GM11168 (cell line): ENCODE results near the gene MIEF2.
"Not testable (repeated sequence)": the region's sequence is repeated elsewhere in the genome, so short reads cannot be mapped to it uniquely, and the experiment has no call there.

Experiments
- in situ Hi-C: fragments of 300-500 bp; cut with MboI; formaldehyde crosslinking; loops from one replicate; pipeline ENCODE4 v1.12.0; 2022; ENCODE audit warnings: low sequenced_read_pairs; ENCODE audit not compliant: unreplicated experiment

MIEF2 gene, protein sequence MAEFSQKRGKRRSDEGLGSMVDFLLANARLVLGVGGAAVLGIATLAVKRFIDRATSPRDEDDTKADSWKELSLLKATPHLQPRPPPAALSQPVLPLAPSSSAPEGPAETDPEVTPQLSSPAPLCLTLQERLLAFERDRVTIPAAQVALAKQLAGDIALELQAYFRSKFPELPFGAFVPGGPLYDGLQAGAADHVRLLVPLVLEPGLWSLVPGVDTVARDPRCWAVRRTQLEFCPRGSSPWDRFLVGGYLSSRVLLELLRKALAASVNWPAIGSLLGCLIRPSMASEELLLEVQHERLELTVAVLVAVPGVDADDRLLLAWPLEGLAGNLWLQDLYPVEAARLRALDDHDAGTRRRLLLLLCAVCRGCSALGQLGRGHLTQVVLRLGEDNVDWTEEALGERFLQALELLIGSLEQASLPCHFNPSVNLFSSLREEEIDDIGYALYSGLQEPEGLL

GRCh38 chr17:18260332-18261145 is at the start of gene MIEF2:
MIEF2 (plus strand) TSS chr17:18260662; CDS start chr17:18262721, 2,059 bp downstream.
- in situ Hi-C loops = no loop called here

DNA sequence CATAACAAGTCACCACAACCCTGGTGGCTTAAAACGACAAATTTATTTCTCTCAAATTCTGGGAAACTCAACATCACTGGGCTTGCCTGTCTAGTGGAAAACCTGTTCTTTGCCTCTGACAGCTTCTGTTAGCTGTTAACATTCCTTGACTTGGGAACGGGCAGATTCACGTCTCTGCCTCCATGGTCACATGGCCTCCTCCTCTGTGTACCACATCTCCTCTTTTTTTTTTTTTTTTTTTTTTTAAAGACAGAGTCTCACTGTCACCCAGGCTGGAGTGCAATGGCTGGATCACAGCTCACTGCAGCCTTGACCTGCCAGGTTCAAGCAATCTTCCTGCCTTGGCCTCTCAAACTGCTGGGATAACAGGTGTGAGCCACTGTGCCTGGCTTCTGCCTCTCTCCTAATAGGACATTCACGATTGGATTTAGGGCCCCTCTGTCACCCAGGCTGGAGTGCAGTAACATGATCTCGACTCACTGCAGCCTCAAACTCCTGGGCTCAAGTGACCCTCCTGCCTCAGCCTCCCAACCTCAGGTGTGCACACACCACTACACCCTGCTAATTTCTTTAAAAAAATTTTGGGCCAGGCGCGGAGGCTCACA is 46.7 kb upstream of the MIEF2 start:
- in situ Hi-C loops = no loop called here

GRCh38 chr17:18216906-18217305 is 43.6 kb upstream of the MIEF2 start:
- in situ Hi-C loops = not testable (repeated sequence)

GRCh38 chr17:18217412-18218015 is 42.9 kb upstream of the MIEF2 start:
- in situ Hi-C loops = no loop called here

DNA sequence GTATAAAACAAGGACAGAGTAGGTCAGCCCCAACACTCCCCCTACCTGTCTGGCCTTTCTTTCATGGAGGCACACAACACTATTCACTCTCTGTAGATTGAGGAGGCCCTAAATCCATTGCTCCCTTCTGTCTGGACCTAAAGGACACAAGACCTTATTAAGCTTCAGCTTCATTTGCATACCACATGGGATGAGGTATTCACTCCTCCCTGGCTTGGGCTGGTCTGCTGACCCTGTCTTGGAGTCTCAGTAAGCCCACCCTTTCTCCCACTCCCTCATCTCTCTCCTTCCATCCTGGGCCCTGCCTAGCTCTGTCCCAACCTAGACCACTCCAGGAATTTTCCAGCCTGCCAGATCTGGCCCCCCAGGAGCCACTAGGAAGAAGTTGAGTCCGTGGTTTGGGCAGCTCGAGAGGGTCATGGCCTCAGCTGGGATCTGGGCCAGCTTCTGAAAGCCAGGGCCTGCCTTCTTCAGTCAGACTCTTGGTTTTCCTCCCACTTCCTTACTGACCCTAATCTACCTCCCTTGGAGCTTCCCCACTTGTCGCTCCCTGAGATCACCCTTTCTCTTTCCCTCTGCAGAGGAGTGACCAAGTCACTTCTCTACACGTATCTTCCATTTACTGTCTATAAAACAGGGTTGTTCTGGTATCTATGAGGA is 41.6 kb upstream of the MIEF2 start:
- in situ Hi-C loops = no loop called here

- in situ Hi-C loops = no loop called here
Observed at GRCh38 chr17:18224053-18224386, 36.4 kb upstream of the MIEF2 start.

DNA sequence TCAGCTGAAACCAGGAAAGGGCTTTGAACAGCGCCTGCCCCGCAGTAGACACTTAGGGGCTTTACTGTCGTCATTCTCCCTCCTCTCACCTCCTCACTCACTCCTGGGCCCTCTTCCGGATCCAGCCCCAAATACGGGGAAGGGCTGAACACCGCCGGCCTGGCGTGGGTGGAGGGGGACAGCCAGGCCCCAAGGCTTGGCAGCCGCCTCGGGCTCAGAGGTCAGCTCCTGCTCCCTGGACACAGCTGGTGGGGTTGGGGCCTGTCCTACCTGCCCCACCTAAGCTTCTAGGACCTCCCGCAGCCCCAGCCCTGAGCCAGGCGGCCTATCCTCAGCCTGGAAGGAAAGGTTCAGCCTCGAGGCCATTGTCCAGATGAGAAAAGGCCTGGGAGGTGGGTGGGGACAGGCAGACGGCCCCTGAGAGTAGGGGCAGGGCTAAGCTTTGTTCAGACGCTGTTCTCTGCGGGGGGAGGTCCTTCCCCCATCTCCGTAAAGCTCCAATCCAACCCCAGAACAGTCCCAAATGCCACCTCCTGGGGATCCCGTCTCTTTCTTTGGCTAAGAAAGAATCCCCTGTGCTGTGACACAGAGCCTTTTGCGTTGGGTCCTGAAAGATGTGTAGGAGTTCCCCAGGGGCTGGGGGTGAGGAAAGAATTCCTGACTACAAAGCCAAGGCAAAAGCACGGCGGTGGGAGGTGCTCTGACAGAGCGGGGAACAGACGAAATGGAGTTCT is 35.9 kb upstream of the MIEF2 start:
- in situ Hi-C loops = no loop called here

DNA sequence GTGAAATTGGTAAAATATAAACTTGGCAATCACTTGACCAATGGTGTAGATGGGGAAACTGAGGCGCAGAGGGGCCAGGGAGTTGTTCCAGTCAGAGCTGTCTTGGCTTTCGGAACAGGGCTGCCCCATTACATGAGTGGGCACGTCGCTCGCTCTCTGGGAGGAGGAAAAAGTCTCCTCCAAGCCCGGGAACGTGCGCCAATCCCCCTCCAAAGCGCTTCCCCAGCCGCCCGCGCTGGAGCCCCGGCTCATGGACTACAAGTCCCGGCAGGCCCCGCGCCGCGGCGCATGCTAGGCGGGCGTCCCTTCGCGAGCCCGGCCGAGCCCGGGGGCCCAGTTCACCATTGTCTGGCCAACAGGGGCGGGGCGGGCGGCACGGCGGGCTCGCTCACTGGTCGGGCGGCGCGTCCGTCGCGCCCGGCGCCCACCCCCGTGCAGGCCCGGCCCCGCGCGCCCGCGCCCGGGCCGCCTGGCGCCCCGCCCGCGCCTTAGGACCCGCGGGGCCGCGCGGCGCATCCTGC is 35.3 kb upstream of the MIEF2 start, which contains the start of gene LLGL1:
LLGL1 (plus strand) TSS at position 515 of the 521 bp plus-strand sequence. CDS start 48 bp downstream, outside the sequence.
- in situ Hi-C loops = no loop called here

GRCh38 chr17:18225642-18226283 is 34.7 kb upstream of the MIEF2 start:
- in situ Hi-C loops = no loop called here

- in situ Hi-C loops = no loop called here
Observed at GRCh38 chr17:18226284-18226945, 34.0 kb upstream of the MIEF2 start.

DNA sequence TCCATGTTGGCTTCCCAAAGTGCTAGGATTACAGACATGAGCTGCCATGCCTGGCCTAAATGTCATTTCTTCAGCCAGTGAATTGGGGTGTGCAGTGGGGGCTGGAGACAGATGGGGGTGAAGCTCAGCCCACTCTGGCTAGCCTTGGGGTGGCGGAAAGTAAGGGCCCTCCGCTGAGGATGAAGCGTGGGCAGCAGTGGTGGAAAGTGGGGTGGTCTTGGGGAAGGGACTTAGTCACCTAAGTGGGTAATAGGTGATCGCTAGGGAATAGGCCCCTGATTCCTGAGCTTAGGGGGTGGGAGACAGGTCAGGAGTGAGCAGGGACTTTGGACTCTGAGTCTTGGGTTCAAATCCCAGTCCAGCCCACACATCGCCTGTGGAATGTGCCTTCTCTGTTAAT is 32.8 kb upstream of the MIEF2 start:
- in situ Hi-C loops = no loop called here

GRCh38 chr17:18228176-18228682 is 32.2 kb upstream of the MIEF2 start:
- in situ Hi-C loops = no loop called here

DNA sequence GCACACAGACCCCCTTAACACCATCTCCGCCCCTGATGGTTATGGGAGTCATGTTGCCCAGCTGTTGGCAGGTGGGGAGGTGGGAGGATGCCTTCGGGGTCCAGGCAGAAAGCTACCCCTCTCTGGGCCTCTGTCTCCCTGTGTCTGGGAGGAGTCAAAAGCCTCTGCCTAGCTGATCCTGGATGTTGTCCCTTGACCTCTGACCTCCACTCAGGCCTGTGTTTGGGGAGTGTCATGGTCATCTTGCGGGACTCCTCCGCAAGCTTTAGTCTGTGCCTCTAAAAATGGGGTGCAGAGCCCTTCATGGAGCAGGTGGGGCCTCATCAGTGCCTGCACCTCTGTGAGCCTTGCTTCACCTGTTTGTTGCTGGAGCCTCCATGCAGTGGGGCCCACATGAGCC is 31.2 kb upstream of the MIEF2 start:
- in situ Hi-C loops = no loop called here

GRCh38 chr17:18229771-18230170 is 30.7 kb upstream of the MIEF2 start:
- in situ Hi-C loops = no loop called here

GRCh38 chr17:18230288-18231141 is 29.9 kb upstream of the MIEF2 start:
- in situ Hi-C loops = no loop called here

DNA sequence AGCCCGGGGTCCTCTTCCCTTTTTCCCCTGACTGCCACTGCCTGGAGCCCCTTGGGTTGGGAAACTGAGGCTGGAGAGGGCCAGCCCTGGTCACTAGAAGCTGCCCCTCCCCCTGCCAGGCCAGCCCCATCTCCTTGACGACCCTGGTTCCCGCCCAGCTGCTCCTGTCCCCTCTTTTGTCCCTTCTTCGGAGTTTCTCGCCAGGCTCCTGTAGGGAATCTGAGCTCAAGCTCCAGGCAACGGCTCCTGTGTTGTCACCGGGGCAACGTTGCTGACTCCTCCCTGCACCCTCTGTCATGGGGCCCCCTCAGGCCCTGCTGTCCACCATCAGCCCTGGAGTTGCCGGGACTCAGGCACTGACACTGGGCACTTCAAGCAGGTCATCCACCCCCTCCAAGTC is 29.3 kb upstream of the MIEF2 start:
- in situ Hi-C loops = no loop called here
